ENCODE results near the gene RBFOX2. TPM values are rescaled to one million over a fixed set of nuclear protein-coding genes. Genes with fewer than 3 reads are reported as not detected.

RBFOX2 gene
- total RNA-seq, 2 experiments from 2014 or later: 6.6 to 7.1 TPM

DNA sequence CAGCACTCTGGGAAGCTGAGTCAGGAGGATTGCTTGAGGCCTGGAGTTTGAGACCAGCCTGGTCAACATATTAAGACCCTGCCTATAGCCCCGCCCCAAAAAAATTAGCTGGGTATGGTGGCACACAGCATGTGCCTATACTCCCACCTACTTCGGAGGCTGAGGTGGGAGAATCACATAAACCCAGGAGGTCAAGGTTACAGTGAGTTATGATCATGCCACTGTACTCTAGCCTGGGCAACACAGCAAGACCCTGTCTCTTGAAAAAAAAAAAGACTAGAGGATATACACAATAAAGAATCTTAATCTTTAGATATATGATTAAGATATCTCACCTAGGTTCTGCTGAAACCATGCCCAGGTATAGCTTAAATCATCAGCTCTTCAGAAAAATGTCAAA lies 174.3 kb downstream of the RBFOX2 start:
- ChIA-PET CTCF (no interaction called here), POLR2A (no interaction called here)

- ChIA-PET CTCF (interaction anchor here (0.7 kb wide), 2 partner anchors 212 to 231 kb away, joined by 3 read pairs; no protein-coding TSS in a partner anchor), POLR2A (no interaction called here)
These were observed 176.5 kb downstream of the RBFOX2 start for GRCh38 chr22:35852076-35852475.

GRCh38 chr22:35850831-35851230 lies 177.8 kb downstream of the RBFOX2 start:
- POLR2A ChIA-PET: no interaction called here
- CTCF ChIA-PET: no interaction called here

DNA sequence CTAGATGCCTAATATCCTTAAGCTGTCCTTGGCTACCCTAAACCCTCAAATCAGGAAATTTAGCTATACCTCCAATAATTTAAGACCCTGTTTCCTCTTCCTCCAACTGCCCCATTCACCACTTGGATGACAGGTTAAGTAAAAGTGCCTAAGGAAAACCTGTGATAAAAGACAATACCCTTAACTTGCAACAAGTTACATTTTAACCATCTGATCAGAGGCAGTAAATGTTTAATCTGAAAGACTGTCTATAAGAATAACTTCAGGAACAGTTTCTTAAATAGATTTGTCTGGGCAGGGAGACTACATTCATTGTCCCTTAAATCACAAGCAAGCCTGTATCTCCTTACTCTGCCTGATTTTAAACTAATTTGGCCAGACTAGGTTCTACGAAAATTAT lies 181.8 kb downstream of the RBFOX2 start:
- POLR2A ChIA-PET: no interaction called here
- CTCF ChIA-PET: no interaction called here

DNA sequence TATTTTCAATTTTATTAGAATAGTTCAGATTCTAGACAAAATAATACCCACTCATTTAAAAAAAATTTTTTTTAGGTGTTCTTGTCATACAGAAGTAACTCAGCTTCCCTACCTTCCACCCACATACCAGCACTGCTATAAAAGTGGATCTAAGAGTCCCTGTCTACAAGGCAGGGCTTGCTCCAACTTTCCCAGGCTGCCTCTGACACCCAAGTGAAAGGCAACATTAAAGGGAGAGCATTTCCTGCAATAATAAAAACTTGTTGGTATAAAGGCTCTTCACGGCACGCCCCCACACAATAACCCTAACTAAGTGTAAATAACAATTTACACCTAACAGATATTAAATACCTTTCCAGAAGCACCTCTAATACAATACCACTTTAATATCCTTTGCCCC lies 183.7 kb downstream of the RBFOX2 start:
- ChIA-PET CTCF (interaction anchor here (0.7 kb wide), 1 partner anchor 33 kb away, joined by 4 read pairs; no protein-coding TSS in a partner anchor), POLR2A (no interaction called here)

DNA sequence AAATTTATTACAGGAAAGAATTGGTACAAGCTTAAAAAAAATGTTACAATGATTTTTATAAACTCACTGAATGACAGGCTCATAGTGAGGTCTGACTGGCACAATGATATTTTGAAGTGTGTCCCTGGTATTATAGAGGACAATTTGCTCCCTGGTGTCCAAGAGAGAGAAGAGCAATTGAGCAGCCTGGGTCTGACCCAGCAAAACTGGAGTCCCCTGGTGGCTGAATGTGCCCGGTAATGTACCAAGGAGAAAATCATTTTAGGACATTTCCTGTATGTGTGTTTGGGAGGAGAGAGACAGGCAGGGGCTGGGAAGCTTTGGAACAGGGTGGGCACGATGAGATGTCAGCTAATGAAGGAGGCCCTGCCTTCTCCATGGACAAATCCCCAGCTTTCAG lies 185.7 kb downstream of the RBFOX2 start:
- CTCF ChIA-PET: no interaction called here
- POLR2A ChIA-PET: no interaction called here

DNA sequence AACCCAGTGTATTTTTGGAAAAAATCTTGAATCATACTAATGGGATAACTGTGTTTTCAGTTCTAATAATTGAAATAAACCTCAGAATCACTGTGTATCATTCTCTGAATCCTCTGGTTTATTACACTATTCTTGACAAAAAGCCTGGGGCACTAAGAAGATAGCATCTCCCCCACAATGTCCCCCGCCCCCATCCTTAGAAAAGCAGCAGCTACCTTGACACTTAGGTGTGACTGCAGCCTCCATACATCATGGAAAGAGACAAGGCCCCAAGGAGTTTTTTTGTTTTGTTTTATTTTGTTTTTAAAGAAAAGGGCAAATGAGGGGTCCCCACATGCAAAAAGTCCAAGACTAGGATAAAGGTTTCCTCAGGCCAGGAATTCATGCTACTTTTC lies 186.1 kb downstream of the RBFOX2 start:
- ChIA-PET CTCF (no interaction called here), POLR2A (no interaction called here)

- POLR2A ChIA-PET: no interaction called here
- CTCF ChIA-PET: no interaction called here
These were observed 186.6 kb downstream of the RBFOX2 start for GRCh38 chr22:35841907-35842518.

DNA sequence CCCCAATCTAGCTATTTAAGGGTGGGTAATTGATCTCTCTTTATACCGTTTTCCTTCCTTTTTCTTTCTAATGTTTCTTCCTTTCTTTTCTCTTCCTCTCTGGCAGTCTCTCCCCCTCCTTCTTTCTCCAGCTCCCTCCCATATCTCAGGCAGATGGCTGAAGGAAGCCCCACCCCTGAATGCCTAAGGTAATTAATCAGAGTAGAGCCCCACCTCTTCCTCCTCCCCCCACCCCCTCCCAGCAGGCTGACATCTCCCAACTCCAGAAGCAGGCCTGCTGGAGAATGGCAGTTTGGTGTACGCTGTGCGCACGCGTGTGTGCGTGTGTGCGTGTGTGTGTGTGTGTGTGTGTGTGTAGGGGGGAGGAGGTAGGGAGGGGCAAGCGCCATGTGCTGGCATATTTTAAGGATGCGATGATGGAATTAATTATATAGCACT lies 188.3 kb downstream of the RBFOX2 start:
- POLR2A ChIA-PET: interaction anchor here (0.8 kb wide), 1 partner anchor 13 kb away, joined by 5 read pairs; no protein-coding TSS in a partner anchor
- CTCF ChIA-PET: interaction anchor here (0.6 kb wide), 1 partner anchor 226 kb away, joined by 4 read pairs; no protein-coding TSS in a partner anchor

- POLR2A ChIA-PET: no interaction called here
- CTCF ChIA-PET: interaction anchor here (0.6 kb wide), 1 partner anchor 227 kb away, joined by 4 read pairs; no protein-coding TSS in a partner anchor
These were observed 188.8 kb downstream of the RBFOX2 start for GRCh38 chr22:35839841-35840301.

DNA sequence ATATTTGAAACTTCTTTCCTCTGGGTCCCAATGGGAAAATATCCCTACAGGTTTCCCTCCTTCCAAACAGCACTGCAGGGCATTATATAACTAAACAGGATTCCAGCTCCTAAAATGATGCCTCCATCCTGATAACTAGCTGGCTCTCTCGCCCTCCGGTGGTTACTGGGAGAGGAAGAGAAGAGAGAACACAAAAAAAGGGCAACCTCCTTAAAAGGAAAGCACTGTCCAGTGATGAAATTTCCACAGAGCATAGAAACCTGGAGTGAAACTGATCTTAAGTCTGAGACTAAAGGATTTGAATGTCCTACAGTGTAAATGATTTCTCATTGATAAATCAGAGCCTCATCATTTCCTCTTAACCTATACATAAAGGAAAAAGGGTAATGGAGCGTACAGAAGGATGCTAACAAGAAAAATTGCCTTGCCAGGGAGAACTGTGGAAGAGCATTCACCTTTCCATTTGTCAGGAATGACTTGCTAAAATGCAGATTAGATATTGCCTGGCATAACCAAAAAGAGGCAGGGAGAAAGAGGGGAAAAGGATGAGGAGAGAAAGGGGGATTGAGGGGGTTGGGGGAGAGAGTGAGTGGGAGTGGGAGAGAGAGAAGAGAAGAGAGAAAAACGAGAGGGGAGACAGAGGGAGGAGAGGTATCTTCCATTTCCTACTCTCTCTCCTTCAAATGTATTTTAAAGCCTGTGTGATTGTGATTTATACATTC lies 189.6 kb downstream of the RBFOX2 start:
- ChIA-PET POLR2A (no interaction called here), CTCF (no interaction called here)

DNA sequence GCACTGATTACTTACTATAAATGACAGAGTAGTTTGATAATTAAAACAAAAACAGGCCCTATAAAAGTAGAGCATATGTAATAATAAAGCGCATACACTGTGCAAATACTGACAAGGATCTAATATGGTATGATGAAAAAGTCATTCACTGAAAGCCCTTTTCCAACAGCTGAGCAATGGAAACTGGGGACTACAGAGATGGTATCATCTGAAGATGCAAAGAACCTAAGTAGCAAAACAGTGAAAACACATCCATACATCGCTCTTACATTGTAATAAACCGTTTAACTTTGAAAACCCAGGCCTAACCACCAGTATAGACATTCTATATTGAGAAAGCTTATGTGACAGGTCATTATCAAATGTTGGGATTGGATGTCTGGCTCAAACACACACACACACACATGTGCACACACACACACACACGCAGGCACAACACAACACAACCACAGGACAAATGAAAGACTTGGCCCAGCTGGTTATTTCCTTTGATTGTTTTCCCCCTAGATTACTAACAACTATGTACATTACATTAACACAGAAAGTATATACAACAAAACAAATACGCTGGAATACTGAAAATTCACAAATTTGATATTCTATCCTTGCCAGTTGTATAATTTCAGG lies 191.4 kb downstream of the RBFOX2 start:
- ChIA-PET POLR2A (no interaction called here), CTCF (no interaction called here)

DNA sequence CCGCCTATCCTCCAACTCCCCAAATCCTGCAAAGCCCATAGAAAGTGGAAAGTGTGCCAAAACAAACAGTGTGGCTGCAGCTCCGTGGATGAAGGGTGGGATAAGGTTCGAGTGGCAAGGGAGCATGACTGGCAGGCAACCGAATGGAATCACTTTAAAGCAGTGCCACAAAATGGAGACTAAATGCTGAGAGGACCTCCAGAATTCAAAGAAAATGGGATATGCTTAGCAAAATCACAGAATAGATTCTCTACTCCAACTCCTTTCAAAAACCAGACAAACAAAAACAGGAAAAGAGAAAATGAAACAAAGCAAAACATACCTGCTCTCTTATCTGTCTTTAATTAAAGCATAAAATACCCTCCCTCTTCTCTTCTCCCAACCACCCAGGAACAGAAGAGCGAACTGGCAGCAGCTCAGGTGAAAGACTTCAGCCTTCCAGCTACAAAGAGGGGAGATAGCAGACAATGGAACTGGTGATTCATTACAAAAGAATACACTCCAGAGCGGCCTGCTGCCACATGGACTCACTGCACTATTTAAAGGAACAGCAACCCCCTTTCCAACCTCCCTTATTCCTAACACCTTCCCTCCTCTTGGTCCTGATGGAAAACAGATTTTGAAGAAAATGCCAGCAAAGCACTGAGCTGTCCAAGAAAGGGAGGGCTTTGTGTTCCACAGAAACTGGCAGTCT lies 192.5 kb downstream of the RBFOX2 start:
- POLR2A ChIA-PET: no interaction called here
- CTCF ChIA-PET: no interaction called here

DNA sequence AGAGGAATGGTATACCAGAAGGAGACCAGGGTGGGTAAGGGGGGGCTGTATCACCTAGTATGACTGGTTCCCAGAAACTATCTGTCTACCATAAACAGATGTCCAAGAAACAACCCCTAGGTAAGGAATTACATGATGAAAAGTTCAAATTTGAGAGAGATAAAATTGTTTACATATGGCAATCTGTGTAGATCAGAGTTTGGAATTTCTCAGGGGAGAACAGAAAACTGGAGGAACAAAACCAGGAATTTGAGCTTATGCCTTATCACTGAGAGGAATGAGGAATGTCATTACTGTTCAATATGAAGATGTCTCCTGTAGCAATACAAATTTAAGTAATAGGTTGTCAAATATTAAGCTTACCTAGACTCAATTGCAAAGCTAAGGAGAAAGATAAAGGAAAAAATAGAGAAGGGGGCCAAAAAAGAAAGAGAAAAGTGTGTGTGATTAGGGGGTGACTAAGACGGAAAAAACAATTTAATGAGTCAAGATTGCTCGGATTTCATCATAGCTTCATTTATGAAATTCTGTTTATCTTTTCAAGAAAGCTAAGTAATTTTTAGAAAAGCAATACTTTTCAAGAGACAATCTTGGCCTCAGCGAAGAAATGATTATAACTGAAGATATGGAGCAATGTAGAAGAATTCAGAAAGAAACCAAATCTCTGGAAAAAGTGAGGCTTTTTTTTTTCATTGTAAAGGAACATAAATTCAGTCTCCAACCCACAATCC lies 193.2 kb downstream of the RBFOX2 start:
- POLR2A ChIA-PET: no interaction called here
- CTCF ChIA-PET: no interaction called here

GRCh38 chr22:35834061-35834460 lies 194.6 kb downstream of the RBFOX2 start:
- ChIA-PET CTCF (no interaction called here), POLR2A (no interaction called here)

- ChIA-PET CTCF (no interaction called here), POLR2A (no interaction called here)
These were observed 198.3 kb downstream of the RBFOX2 start for GRCh38 chr22:35830305-35830704.

DNA sequence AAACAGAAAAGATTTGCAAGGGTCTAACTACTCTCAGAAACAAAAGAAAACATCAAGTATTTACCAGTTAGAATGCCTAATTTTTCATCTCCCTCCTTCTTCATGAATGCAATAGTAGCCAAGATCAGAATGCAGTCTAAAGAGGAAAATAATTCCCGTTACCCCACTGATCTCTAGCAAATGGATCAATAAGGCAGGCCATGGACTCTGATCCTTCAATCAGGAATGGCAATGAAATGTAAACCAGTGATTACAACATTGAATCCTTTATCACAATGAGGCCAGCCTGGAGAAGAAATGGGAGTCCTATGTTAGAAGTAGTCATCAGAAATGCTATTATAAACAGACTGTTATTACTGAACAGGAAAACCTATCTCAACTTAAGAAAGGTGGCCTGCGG lies 204.4 kb downstream of the RBFOX2 start:
- POLR2A ChIA-PET: no interaction called here
- CTCF ChIA-PET: no interaction called here

- ChIA-PET POLR2A (no interaction called here), CTCF (no interaction called here)
These were observed 207.0 kb downstream of the RBFOX2 start for GRCh38 chr22:35821654-35822053.

DNA sequence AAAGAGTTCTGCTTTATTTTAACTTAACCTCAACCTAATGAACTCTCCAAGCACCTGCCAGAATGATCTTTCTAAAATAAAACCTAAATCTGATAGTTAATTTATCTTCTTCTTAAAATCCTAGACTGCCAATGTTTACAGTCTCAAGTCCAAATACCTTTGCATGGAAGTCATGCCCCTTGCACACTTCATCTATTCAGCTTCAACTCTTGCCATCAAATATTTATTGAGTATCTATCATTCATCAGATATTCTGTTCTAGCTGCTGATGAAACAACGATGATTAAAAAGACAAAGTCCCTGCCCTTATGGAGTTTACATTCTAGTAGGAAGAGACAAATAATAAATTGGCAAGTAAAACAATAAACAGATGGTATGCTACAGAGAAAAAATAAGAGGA lies 209.2 kb downstream of the RBFOX2 start:
- ChIA-PET POLR2A (no interaction called here), CTCF (no interaction called here)

GRCh38 chr22:35818897-35819296 lies 209.7 kb downstream of the RBFOX2 start:
- POLR2A ChIA-PET: no interaction called here
- CTCF ChIA-PET: no interaction called here
